ENCODE data around the gene ATOH7.
"Not testable (repeated sequence)": the region's sequence is repeated elsewhere in the genome, so short reads cannot be mapped to it uniquely, and the experiment has no call there.

ATOH7 gene

DNA sequence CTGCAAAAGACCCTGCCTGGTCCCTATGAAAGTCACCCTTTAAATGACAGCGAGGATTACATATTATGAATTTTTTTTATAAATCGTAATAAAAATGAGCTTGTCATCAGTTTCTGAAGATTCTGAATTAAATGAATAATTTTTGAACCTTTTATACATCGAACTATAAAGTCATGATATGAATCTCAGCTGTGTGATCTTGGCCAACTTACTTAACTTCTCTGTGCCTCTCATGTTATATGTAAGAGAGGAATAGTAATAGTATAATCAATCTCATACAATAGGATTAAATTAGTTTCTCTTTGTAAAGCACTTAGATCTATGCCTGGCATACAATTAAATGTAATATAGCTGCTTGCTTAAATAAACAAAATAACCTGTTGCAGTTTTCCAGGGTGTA, 5.3 kb upstream of the ATOH7 start:
- in situ Hi-C loops (cut with MboI; ENCODE audit: low sequenced_read_pairs) = no loop called here

DNA sequence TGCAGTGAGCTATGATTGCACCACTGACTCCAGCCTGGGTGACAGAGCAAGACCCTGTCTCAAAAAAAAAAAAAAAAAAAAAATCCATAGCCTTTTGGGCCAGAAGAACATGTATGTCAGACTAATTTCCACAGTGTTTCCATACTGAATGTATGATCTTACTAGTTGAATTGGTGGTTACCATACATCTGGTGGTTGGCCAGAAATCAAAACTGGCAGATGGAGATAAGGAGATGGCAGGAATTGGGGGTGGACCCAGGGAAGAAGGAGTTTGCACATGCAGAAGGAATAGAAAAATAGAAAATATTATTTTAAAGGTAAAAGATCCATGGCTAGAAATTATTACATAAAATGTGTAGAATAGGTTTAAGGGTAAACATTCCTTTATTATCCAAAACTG, 3.7 kb upstream of the ATOH7 start:
- in situ Hi-C loops (cut with MboI; ENCODE audit: low sequenced_read_pairs) = no loop called here

DNA sequence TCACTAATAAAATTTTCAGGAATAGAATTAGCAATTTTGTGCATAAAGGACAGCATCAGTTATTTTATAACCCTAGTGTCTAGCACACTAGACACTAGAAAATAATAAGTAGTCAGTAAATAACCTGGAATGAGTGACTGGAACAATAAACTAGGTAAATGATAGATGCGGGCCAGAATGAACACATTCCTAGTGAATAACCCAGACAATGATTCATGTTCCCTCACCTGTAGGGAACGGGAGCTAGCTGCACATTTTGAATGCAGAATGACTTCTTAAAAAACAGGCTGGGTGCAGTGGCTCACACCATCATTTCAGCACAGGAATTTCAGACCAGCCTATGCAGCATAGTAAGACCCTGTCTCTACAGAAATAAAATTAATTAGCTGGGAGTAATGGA, 3.2 kb upstream of the ATOH7 start:
- in situ Hi-C loops (cut with MboI; ENCODE audit: low sequenced_read_pairs) = no loop called here

DNA sequence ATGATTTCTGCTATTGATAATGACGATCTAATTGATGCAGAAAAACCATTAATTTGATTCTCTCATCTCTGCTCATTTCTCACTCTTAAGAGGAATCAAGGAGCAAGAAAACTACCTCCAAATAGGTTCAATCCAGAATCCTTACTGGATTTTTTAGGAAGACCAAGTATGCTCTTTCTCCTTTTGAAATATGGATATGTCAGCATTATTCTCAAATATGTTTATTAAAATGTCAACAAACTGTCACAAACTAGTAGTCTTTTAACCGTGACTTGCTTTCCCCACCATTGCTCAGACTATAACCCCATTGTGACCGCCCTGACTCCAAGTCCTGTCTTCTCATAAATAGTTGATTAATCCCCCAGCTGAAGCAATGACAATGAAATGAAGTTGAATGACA, 1.1 kb upstream of the ATOH7 start:
- in situ Hi-C loops (cut with MboI; ENCODE audit: low sequenced_read_pairs) = no loop called here

DNA sequence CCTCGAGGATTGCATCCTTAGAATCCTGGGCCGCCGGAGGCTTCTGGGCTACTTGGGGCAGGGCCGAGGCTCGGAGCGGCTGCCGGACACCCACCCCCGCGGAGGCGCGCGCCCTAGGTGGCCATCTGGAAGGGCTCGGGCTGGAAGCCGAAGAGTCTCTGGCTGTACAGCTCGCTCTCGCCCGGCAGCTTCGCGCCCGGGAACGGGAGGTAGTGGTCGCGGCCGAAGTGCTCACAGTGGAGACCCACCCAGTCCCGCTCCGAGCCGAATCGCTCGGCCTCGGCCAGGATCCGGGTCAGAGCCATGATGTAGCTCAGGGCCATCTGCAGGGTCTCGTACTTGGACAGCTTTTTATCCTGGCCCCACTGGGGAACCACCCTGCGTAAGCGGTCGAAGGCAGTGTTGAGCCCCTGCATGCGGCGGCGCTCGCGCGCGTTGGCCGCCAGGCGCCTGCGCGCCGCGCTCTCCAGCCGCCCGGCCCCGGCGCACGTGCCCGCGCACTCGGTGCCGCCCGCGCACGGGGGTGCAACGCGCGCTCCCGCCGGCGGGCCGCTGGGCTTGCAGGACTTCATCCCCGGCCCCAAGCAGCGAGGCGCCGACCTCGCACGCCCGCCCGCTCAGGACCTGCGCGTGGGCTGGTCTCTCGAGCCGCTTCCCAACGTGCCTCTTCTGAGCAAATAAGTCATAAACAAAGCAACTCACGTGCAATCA, 652 bp downstream of the ATOH7 start:
- in situ Hi-C loops (cut with MboI; ENCODE audit: low sequenced_read_pairs) = no loop called here

DNA sequence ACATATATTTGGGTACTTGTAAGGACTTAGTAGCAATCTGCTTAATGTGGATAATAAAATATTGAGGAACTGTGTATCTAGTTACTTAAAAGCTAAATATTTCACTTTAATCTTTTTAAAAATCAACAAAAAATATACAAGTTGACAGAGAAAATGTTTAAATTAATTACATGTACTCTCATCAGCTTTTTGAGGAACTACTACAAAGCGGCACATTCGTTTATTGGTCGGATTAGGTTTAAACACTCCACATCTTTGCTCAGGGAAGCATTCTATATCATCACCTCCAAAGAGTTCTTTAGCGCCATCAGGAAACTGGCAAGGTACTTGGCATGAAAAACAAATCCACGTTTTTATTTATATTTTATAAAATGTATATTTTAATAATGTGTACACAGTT, 1.6 kb downstream of the ATOH7 start:
- in situ Hi-C loops (cut with MboI; ENCODE audit: low sequenced_read_pairs) = no loop called here

DNA sequence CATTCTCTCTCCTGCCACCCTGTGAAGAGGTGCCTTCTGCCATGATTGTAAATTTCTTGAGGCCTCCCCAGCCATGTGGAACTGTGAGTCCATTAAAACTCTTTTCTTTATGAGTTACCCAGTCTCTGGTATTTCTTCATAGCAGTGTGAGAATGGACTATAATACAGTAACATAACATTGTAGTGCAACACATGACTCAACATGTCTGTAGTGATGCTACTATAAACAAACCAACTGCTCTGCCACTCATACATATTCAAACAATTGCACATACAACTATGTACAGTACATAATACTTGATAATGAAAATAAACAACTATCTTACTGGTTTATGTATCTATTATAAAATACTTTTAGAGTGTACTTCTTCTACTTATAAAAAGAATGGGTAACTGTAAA, 7.1 kb downstream of the ATOH7 start:
- in situ Hi-C loops (cut with MboI; ENCODE audit: low sequenced_read_pairs) = no loop called here

DNA sequence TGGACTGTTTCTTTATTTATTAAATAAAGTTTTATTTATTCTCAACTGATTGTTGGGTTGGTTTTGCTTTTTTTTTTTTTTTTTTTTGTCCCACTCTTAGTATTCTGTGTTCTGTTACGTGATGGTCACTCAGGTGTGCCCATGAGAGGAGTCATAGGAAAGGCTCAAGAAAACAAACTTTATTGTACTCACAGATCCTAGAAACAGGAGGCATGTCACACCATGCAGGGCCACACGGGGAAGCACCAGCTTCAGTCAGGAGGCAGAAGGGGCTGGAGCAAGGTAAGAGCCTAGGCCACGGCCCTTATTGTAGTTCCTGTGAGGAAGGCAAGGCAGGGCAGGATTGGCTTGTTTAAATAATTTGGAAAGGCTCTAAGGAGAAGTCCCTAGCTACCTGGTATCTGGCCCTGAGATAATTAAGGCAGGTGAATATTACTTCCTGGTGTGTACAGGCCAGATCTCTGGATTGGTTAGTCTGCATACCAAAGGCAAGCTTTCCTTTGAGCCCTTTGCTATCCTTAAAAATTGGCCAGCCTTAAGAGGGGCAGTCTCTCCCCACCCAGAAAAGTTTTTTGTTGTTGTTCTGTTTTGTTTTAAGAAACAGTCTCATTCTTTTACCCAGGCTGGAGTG, 8.3 kb downstream of the ATOH7 start:
- in situ Hi-C loops (cut with MboI; ENCODE audit: low sequenced_read_pairs) = no loop called here

DNA sequence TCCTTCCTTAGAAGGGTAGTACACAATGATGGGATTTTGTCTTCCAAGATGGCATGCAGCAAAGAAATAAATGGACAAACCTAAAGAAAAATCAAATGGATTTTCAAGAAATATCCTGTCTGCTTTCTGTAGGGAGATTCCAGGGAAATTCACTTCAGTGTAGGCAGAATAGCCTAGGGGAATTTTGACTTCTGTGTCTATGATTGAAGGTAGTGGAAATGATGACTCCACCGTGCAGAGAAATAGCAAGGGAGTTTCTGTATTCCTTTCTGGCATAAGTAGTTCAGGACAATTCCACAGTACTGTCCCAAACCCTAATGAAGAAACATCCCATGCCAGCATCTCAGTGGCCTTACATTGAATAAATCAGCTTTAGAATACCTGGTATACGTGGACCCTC, 9.5 kb downstream of the ATOH7 start:
- in situ Hi-C loops (cut with MboI; ENCODE audit: low sequenced_read_pairs) = no loop called here

DNA sequence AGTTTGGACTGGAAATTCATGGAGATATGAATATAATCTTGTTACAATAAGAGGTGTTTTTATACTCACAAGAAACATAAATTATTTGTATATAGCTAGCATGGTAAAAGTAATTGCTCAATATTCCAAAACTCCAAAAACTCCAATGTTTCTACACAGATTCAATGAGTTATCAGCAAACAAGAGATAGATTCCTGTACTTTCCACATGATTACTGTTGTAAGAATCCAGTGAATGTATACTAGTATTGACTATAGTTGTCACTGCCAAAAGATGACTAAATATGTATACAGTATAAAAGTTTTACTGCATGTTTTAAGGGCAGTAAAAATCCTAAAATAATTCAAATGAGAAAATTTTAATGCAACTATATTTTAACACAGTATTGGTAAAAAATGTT, 10.7 kb downstream of the ATOH7 start:
- in situ Hi-C loops (cut with MboI; ENCODE audit: low sequenced_read_pairs) = no loop called here

DNA sequence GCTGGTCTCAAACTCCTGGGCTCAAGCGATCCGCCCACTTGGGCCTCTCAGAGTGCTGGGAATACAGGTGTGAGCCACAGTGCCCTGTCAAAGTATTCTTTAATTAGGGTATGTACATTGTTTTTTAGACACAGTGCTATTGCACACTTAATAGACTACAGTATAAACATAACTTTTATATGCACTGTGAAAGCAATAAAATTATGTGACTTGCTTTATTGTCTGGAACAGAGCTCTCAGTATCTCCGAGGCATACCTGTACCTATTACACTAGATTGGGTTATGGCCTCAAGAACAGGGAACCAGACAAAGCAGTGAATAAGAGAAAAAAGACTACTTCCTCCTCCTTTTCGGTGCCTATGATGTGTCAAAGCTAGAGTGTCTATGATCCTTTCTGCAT, 13.1 kb downstream of the ATOH7 start:
- in situ Hi-C loops (cut with MboI; ENCODE audit: low sequenced_read_pairs) = loop anchor here (10.0 kb wide), 1 partner anchor 676 kb away; no protein-coding TSS in a partner anchor

DNA sequence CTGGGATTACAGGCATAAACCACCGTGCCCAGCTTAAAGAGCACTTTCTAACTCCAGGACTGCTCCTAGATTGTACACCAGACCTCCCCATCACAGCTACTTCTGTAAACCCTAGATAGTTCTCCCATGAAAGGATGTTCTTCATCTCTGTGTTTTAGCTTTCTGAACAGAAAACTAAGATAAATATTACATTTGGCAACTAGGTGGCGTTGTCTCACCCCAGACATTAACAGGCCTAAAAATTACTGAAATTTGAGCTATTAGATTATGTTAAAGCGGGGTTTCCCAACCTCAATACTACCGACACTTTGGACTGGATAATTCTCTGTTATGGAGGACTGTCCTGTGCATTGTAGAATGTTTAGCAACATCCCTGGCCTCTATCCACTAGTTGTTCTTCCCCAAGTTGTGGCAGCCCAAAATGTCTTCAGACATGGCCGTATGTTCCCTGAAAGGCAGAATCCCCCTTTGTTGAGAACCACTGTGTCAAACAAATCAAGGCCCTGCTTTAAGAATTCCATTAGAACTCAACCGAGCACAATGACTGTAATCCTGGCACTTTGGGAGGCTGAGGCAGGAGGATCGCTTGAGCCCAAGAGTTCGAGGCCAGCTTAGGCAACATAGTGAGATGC, 19.1 kb downstream of the ATOH7 start:
- in situ Hi-C loops (cut with MboI; ENCODE audit: low sequenced_read_pairs) = loop anchor here (10.0 kb wide), 1 partner anchor 682 kb away; no protein-coding TSS in a partner anchor

DNA sequence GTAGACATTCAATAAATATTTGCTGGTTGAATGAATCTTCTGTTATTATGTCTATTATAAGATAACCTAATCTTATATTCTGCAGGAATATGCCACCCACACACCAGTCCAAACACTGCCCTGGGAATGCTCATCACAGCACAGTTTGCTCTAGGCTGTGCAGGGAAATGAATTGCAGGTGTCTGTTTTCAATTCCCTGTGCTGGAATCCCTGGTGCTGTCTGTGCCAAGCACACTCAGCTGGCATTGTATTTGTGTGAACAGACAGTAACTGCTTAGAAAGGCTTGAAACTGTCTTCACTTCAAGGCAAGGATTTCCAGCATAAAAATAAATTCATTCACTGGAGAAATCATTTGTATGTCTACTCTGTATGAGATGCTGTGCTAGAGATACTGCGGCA, 20.2 kb downstream of the ATOH7 start:
- in situ Hi-C loops (cut with MboI; ENCODE audit: low sequenced_read_pairs) = loop anchor here (10.0 kb wide), 1 partner anchor 683 kb away; no protein-coding TSS in a partner anchor

DNA sequence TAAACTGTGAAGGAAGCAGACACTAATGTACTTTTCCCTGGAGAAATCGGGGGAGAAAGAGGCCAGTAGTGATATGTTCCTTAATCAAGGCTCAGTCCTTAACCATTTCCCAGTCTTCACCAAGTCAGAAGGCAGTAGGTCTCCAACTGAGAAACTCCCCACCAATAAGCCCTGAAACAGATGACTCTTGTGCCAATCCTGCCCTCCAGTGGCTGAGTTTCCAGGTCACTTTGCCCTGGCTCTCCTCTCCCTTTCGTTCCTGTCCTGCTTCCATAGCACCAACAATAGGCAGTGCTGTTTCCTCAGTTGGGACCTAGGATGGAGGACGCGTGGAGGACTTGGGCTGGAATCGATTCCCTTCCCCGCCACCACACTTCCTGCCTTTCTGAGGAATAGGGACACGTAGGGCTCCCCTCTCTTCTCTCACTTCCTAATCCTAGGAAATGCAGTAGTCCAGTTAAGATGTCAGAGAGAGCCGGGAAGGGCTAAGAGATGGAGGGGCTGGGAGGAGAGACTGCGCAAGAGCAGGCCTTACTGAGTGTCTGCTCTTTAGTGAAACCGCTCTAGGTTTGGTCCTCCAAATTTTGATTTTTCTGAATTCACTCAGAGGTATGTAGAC, 23.4 kb downstream of the ATOH7 start:
- in situ Hi-C loops (cut with MboI; ENCODE audit: low sequenced_read_pairs) = no loop called here

DNA sequence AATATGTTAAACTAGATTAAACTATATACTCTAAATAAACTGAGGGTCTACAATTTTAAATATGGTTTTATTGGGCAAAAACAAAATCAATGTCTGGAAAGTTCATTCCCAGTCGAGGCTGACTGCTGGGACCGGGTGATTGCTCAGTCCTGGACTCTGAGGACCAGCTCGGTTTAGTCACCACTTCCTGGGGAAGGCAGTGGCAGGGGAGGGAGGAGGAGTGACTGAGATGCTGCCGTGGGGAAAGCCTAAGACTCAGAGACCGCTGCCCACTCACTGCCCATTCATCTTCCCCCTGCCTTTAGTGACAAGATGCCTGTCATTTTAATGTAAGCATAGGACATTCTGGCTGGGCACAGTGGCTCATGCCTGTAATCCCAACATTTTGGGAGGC, 29.0 kb downstream of the ATOH7 start:
- in situ Hi-C loops (cut with MboI; ENCODE audit: low sequenced_read_pairs) = no loop called here

DNA sequence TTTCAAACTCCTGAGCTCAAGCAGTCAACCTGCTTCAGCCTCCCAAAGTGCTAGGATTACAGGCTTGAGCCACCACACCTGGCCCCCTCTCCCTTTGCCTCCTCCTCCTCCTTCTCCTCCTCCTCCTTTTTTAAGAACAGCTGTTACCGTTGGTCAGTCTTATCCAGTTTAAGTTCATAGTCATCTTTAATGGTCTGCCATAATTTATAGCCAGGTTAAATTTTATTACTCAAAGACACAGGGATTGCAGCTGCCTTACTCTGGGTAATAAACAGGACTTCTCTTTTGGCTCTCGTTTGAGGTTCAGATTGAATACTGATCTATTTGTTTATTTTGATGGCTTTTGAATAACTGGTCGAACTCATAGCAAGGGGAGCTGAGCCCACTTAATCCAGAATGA, 35.2 kb downstream of the ATOH7 start:
- in situ Hi-C loops (cut with MboI; ENCODE audit: low sequenced_read_pairs) = no loop called here

DNA sequence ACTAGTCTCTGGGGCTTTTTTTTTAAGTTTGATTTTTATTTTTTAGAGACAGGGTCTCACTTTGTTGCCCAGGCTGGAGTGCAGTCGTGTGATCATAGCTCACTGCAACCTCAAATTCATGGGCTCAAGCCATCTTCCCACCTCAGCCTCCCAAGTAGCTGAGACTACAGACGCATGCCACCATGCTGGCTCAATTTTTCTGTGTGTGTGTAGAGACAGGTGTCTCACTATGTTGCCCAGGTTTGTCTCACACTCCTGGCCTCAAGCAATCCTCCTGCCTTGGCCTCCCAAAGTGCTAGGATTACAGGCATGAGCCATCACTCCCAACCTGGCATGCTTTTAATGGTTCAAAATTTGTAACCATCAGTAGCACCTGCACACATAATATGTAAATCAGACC, 36.1 kb downstream of the ATOH7 start:
- in situ Hi-C loops (cut with MboI; ENCODE audit: low sequenced_read_pairs) = not testable (repeated sequence)

DNA sequence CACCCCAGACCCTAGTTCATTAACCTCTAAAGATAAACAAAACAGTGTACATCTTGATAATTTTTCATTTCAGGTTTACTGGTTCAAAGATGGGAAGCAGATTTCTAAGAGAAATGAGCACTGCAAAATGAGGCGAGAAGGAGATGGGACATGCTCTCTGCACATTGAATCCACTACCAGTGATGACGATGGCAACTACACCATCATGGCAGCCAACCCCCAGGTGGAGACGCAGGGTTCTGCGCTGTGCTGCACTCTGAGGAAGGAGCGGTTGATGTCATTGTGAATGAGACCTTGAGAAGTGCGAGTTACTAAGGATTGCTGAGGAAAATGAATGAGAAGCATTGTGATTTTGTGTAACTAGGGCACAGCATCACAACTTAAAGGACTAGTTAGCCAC, 37.6 kb downstream of the ATOH7 start:
- in situ Hi-C loops (cut with MboI; ENCODE audit: low sequenced_read_pairs) = no loop called here

DNA sequence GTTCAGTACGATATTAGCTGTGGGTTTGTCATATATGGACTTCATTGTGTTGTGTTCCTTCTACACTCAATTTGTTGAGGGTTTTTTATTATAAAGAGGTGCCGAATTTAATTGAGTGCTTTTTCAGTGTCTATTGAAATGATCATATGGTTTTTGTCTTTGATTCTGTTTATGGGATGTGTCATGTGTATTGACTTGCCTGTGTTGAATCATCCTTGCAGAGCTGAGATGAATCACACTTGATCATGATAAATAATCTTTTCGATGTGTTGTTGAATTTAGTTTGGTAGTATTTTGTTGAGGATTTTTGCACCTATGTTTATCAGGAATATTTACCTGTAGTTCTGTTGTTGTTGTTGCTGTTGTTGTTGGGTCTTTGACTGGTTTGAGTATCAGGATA, 39.8 kb downstream of the ATOH7 start:
- in situ Hi-C loops (cut with MboI; ENCODE audit: low sequenced_read_pairs) = no loop called here

DNA sequence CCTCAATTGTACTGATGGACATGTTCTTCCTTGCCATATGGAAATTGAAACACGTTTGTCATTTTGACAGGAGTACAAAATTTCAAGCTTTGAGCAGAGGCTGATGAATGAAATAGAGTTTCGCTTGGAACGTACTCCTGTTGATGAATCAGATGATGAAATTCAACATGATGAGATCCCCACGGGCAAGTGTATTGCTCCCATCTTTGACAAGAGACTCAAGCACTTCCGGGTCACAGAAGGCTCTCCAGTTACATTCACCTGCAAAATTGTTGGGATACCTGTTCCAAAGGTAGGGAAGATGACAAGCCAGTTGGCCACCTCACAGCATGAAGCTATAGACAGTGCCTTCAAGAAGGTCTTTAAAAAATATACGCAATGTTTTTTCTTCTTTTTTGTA, 43.1 kb downstream of the ATOH7 start:
- in situ Hi-C loops (cut with MboI; ENCODE audit: low sequenced_read_pairs) = no loop called here

DNA sequence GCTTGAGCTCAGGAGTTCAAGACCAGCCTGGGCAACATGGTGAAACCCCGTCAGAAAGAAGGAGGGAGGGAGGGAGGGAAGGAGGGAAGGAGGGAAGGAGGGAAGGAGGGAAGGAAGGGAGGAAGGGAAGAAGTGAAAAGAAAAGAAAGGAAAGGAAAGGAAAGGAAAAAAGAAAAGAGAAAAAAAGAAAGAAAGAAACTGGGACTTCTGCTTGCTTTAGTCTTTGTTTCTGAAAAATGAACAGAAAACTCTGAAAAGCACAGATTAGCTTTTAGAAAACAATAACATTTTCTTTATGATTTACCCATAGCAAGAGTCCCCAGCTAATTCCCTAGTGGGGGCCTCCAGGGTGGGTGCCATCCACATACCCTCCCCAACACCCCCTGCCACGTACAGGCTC, 46.8 kb downstream of the ATOH7 start:
- in situ Hi-C loops (cut with MboI; ENCODE audit: low sequenced_read_pairs) = no loop called here

DNA sequence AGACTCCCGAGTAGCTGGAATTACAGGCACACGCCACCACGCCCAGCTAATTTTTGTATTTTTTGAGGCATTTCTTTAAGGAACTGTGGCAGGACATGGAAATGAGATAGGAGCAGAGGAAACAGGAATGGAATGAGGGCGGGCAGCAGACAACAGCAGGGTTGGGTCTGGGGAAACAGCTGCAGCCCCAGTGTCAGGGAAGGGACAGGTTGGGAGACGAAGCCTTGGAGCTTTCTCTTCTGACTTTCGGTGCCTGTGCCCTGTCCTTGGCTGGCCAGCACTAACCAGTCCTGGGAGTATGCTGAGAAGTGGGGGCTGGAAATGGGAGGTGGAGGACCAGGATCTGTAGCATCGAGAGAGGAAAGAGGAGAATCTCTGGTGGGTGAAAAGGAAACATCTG, 47.4 kb downstream of the ATOH7 start:
- in situ Hi-C loops (cut with MboI; ENCODE audit: low sequenced_read_pairs) = no loop called here

Data from HL-60/S4 (cell line).